Jurkat, Clone E6-1 (cell line): ENCODE results near the gene SASH1.
"Not testable (repeated sequence)": the region's sequence is repeated elsewhere in the genome, so short reads cannot be mapped to it uniquely, and the experiment has no call there.

ENCODE experiments used
- DNase-seq: peaks from one replicate; pipeline ENCODE4 v3.0.0-alpha.2; 2011; ENCODE audit warnings: low read depth, low spot score
- H3K4me3 ChIP-seq: 2 replicates; pipeline ENCODE4 v1.5.1; 2011; ENCODE audit warnings: mild to moderate bottlenecking, low read length, control low read depth, moderate library complexity

SASH1 gene

DNA sequence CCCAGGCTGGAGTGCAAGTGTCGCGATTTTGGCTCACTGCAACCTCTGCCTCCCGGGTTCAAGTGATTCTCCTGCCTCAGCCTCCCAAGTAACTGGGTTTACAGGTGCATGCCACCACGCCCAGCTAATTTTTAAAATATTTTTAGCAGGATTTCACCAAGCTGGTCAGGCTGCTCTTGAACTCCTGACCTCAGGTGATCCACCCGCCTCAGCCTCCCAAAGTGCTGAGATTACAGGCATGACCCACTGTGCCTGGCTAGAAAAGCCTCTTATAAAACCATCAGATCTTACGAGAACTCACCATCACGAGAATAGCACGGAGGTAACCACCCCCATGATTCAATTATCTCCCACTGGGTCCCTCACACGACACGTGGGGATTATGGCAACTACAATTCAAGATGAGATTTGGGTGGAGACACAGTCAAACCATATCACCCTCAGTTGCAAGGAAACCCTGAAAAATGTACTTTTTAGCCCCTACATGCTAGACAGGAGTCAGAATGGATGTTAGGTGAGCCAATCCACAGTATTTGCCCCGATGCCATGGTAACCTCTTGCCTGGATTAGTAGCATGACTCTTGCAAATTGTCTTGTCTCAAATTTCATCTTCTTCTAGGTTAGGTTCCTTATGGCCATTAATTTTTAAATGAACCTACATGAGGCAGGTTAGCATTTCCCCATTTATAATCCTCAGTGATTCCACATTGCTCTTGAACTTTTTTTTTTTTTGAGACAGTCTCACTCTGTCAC lies 17.1 kb upstream of the SASH1 start:
- H3K4me3 ChIP-seq, result no peak overlapping the region

DNA sequence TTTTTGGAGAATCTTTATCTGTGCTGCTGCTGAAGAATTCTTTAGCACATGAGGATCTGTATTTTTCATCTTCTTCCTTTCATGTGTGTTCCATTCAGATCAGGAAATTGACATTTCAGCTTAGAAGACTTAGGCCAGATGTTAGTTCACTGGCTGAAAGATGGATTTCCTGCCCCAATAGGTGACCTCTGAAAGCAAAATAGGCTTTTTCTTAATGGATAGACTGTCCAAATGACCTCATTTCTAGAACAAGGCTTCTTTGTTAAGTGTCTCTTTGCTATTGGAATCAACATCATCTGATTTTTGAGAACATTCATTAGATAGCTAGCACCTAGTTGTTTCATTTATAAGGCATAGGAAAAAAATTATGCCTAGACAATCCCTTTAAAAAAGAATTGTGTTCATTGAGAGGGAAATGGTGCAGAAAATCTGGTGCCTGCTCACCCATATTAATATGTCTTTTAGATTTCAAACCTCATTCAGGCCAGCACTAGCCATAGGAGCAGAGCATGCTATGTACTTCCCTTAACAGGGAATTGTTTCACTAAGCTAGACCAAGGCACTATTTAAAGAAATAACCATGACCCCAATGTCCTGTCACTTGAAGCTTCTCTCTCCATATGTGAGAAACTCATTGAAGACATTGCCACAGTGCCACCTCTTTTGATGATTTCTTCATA lies 13.6 kb upstream of the SASH1 start:
- no peak for DNase-seq
- no peak overlapping the region for H3K4me3 ChIP-seq

More for the DNA sequence above, 17.1 kb upstream of the SASH1 start:
- no peak for DNase-seq

DNA sequence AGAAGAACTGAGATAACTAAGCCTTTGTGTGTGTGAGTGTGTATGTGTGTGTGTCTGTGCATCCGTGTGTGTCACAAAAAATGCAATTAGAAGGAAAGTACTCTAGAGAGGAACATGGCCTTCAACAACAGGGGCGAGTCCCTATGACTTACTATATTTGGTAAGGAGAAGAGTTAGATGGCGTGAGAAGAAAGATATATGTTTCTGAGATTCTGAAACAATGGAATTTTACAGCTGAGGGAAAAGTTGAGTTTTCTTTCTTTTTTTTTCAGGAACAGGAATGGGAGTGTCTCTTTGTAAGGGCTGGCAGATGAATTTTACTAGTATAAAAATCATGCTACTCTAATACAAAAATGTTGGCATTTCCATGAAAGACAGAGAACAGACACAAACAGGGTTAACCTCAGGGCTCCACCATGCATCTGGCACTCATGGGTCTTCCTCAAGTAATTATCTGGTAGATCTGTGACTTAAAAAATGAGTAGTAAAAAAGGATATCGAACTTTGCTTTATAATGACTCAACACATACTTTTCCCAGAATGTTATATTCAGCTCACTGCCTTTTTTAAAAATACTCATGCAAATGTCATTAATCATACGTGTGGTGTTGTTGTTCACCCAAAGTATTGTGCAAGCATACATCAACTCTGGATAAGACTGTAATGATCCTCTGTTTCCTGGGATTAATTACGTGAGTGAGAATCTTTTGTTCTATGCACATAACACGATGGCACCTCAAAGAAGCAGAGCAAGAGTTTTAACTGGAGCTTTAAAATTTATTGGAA lies 12.8 kb upstream of the SASH1 start:
- no peak overlapping the region for H3K4me3 ChIP-seq
- DNase-seq, result no peak

DNA sequence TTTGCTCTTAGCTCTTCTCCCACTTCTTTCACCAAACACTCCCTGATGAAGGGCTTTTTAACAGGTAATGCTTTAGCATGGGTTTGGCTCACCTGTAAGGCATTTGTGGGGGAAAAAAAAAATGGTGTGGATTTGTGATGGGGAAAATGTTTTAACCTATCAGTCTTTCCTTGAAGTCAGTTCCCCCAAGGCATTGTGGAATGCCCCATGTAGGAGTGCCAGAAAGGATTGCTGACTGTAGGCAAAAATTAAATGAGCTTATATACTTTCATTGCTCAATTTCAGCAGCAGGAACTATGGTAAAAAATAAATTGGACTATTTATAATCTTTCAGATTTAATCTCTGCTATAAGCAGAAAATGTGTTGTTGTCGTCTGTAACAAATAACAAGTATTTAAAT lies 10.6 kb upstream of the SASH1 start:
- no peak overlapping the region for H3K4me3 ChIP-seq
- DNase-seq, result no peak

DNA sequence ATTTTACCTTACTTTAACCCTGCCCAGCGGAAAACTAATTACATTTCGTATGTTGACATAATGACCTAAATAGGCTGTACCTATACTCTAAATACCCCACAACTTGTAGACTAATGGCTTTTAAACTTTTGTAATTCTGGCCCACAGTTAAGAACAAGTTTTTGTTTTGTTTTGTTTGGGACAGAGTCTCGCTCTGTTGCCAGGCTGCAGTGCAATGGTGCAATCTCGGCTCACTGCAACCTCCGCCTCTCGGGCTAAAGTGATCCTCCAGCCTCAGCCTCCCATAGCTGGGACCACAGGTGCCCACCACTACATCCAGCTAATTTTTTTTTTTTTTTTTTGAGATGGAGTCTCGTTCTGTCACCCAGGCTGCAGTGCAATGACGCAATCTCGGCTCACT lies 5.7 kb upstream of the SASH1 start:
- no peak overlapping the region for H3K4me3 ChIP-seq
- DNase-seq, result no peak

DNA sequence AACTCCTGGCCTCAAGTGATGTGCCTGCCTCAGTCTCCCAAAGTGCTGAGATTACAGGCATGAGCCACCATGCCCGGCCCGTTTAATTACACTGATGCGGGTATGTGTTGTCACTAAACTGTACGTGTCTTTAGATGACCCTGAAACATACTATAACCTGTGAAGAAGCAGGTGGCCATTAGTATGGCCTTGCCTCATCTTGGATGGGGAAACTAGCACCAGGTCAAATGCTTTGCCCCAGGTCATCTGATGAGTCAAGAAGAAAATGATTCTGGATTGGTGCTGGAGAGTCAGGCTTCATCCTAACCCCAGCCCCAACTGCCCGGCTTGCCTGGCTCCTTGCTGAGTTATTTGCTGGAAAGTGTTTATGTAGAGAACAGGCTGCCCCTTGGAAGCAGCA lies 2.9 kb upstream of the SASH1 start:
- H3K4me3 ChIP-seq, result no peak overlapping the region
- DNase-seq, result no peak

DNA sequence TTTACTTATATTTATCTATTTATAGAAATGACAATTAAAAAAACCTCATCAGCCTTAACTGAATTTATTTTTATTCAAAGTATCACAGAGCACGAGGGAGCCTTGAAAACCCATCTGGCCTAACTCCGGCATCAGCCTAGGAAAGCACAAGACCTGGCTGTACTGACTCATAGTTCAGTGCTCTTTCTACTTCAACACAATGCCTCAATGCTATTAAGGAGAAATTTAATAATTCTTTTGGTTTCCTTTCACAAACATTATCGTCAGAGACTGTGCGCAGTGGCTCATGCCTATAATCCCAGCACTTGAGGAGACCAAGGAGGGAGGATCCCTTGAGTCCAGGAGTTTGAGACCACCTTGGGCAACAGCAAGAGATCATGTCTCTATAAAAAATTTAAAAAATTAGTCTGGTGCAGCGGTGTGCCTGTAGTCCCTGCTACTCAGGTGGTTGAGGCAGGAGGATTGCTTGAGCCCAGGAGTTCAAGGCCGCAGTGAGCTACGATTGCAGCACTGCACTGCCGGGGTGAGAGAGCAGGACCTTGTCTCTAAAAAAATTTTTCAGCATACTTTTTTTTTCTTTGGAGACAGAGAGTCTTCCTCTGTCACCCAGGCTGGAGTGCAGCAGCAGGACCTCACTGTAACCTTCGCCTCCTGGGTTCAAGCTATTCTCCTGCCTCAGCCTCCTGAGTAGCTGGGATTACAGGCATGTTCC lies 1.9 kb upstream of the SASH1 start:
- DNase-seq, result no peak
- H3K4me3 ChIP-seq, result no peak overlapping the region

DNA sequence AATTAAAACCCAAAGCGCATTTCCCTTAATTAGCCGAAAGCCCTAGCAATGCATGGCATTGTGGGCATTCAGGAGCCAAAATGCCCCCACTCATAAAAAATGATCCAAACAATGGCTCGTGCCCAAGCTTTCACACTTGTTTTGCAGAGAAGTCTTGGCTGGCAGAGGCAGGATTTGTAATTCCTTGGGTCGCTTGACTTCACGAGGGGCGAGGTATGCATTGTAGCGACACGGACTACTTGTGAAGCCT lies 613 bp upstream of the SASH1 start:
- DNase-seq, result no peak
- no peak overlapping the region for H3K4me3 ChIP-seq

DNA sequence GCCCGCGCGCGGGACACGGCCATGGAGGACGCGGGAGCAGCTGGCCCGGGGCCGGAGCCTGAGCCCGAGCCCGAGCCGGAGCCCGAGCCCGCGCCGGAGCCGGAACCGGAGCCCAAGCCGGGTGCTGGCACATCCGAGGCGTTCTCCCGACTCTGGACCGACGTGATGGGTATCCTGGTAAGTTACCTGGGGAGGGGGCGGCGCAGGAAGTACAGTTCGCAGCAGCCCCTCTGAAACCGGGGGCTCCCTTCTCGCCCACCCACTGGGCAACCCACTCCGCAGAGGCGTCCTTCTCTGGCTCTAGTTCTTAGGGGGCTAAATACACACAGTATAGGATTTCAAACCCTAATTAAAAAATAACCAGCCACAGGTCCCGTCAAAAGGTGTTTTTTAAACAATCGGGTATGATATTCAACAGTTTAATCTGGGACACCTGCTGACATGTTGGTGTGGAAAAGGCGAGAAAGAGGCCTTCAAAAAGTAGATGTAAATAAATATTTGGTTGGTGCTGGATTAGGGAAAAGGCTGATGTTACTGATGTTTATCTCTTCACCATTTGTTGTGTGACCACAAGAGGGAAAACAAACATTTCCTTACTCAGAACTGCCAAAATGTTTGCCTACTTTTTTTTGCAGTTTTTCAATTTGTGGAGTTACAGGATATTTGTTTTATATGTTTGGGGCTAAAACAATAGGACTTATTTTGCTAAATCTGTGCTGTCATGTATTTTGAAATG lies 577 bp downstream of the SASH1 start:
- no peak overlapping the region for H3K4me3 ChIP-seq
- DNase-seq, result no peak

DNA sequence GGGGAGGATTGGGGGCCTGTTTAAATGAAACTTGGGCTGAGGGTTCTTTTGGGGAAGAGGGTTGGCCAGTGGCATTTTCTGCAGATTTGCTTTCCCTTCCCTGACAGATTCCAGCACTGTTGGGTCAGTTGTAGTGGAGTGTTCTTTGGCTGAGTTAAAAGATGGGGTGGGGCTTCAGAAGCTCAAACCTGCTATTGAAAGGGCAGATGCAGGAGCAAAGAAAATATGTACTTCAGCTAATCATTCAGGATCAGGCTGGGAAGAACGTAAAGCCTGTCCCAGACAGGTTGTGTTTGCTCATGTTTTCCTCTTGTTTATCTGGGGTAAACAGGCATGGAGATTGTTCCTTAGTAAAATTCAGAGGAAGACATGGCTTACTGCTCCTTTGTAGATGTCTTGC lies 2.5 kb downstream of the SASH1 start:
- no peak for DNase-seq
- no peak overlapping the region for H3K4me3 ChIP-seq

DNA sequence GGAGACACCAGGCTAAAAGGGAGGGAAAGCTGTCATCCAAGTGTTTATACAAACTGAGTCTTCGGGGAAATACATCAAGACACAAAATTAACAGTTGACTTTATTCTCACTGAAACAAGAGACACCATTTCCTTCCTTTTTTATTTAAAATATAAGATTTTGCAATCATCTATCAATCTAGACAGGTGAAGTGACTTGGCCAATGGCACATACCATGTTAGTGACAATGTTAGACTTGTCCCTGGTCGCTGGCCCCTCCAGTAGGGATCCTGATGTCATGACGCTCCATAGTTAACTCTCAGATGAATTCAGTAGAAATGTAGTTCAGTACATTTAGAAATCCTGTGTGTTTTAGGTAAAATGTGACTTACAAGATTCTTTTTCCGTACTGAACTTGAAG lies 2.9 kb downstream of the SASH1 start:
- DNase-seq, result no peak
- no peak overlapping the region for H3K4me3 ChIP-seq

DNA sequence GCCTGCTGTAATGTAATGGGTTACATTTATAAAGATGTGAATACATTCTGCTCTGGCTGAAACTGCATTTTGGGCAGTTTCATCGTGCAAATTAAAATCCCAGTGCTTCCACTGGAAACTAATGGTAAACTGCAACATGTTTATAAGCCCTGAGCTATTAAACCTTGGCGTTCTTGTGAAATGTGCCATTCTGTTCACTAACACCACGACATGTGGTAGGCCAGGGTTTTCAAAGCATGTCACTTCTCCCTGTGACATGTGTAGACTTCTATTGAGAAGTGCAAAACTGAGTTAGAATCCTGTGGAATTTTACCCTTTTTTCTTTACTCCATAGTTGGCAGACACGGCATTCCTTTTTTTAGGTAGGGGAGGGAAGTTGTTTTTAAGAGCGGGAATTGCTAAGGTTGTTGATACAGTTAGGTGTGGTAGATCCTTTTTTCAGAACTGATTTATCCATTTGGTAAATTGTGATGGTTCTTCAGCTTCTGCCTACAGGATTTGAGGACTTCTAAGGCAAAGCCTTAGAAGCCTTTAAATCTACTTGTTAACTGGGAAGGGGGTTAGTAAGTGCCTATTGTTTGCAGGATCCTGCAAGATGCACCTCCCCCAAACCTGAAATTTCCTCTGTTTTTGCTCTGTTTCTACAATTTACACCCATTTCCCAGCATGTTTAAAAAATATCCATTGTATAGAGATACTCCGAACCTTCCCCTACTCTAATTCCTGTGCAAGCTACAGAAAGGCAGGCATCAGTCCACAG lies 4.2 kb downstream of the SASH1 start:
- H3K4me3 ChIP-seq, result no peak overlapping the region
- no peak for DNase-seq

DNA sequence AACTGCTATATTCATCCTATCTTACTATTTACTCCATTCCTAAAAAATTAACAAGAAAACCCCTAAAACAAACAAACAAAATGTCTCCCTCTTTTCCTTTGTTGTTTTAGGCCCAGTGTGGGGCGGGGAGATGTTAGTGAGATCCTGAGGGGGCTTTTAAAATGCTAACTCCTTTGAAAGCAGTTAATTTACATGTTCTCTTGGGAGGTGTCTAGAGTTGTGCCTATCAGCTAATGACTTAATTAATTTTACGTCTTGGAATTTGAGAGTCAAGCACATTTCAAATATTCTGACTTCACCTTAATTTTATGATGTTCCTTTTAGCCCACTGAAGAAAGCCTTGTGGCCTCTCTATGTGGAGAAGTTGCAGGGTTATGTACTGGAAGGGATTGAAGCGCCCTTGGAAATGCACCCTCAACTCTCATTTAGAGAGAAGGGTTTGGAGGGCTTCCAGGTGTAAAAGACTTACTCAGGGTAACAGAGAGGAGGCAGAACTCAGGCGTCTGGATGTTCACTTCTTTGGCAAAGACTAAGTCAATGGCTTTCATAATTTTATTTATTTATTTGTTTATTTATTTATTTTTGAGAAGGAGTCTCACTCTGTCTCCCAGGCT lies 4.9 kb downstream of the SASH1 start:
- no peak for DNase-seq
- H3K4me3 ChIP-seq, result no peak overlapping the region

DNA sequence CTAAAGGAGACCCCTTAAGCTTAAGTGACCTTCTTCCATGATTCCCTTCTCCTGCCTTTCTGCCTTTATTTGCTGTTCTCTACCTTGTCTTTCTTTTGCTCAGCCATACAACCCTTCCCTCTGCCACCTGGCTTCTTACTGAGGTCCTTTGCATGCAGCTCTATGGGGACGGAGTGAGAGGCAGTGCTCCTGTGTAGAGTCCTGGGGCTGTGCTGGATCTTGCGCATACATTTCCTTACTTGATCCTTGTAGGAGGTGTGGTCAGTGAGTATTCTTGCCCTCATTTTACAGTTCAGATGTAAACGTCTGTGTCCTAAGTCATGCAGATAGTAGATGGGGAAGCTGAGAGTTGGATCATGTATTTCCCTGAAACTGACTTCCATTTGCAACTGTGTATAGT lies 5.7 kb downstream of the SASH1 start:
- H3K4me3 ChIP-seq, result no peak overlapping the region
- DNase-seq, result no peak

DNA sequence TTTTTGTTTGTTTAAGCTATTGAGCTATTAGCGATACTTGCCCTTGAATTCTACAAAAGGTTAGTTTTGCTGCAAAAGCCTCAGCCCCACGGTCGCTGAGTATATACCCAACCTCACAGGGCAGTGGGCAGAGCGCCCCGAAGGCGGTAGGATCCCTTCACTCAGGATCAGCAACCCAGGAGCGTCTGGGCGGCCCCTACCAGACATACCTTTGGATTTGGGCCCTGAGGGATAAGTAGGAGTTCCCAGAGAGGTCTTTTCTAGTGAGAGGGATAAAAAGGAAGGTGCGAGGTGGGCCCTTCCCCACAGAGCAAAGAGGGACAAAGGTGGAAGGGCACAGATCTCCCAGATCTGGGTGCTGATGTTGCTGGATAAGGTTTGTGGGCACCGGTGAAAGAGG lies 6.1 kb downstream of the SASH1 start:
- H3K4me3 ChIP-seq, result no peak overlapping the region
- no peak for DNase-seq

DNA sequence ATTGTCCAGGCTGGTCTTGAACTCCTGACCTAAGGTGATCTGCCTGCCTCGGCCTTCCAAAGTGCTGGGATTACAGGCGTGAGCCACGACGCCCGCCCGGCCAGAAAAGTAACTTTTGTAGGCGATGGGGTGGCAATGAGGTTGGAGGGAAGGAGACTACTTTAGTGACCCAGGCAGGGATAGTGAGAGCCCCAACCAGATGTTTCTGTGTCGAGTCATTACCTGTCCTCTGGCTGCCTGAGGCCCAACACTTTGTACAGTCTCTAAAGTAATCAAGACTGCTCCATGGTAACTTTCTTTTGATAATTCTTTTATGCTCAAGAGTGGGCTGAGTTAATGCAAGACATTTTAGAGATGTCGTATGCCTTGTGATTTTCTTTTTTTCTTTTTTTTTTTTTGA lies 6.8 kb downstream of the SASH1 start:
- DNase-seq, result no peak
- no peak overlapping the region for H3K4me3 ChIP-seq

DNA sequence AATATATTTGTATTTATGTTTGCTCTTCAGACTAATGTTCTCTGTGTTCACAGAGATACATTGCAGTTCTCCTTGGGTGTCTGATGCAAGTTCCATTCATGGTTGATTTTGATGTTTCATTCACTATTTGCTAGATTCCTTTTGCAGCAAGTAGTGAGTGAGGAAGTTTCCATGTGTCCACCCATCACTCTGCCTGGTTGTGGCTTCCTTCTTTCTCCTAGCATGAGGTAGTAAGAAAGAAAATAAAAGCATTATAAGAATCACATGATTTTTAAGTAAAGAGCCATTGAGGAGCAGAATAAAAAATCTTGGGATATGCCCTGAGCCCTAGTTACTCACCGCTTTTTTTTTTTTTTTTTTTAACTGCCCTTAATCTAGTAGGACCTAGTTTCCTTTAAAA lies 8.7 kb downstream of the SASH1 start:
- no peak for DNase-seq
- no peak overlapping the region for H3K4me3 ChIP-seq

DNA sequence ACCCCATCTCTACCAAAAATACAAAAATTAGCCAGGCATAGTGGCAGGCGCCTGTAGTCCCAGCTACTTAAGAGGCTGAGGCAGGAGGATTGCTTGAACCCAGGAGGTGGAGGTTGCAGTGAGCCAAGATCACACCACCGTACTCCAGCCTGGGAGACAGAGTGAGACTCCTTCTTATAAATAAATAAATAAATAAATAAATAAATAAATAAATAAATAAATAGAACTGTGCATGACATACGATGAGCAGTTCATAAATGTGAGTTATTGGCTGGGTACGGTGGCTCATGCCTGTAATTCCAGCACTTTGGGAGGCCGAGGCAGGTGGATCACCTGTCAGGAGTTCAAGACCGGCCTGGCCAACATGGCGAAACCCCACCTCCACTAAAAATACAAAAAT lies 9.8 kb downstream of the SASH1 start:
- not testable (repeated sequence) for DNase-seq, H3K4me3 ChIP-seq
